Measurements from ENCODE around the gene LRPPRC. TPM values are rescaled to one million over a fixed set of nuclear protein-coding genes. Genes with fewer than 3 reads are reported as not detected.

The LRPPRC gene
- total and polyA plus RNA-seq, 2 donors: 34.8 to 52.7 TPM

- Histone ChIP-seq H3K27me3 (ENCODE audit: control insufficient read depth in 2 of 2, insufficient read depth in 1 of 2, low read length in 1 of 2) (no peaks in the 10 kb centered on the region), H3K4me3 (ENCODE audit: low read length in 2 of 2) (no peak overlapping the region), H3K27ac (ENCODE audit: low read depth in 1 of 2, low read length in 1 of 2) (no peak overlapping the region), H3K36me3 (ENCODE audit: control insufficient read depth in 2 of 2, insufficient read depth in 2 of 2, low read length in 1 of 2) (peaks cover 9 to 31% of the 10 kb centered on the region in 2 donors), H3K9me3 (ENCODE audit: control insufficient read depth in 2 of 2, insufficient read depth in 1 of 2, low read length in 1 of 2) (no peaks in the 10 kb centered on the region), H3K4me1 (ENCODE audit: control insufficient read depth in 2 of 2, insufficient read depth in 2 of 2, low read length in 2 of 2) (no peaks in the 10 kb centered on the region)
- no peak for DNase-seq (ENCODE audit: low read depth in 6 of 9, low spot score in 9 of 9)
- WGBS: over 99% methylated on average over 6 of the region's 6 CpGs
Measured at GRCh38 chr2:43906448-43907109, 89.2 kb downstream of the LRPPRC start.

GRCh38 chr2:43905871-43906270 is 89.9 kb downstream of the LRPPRC start:
- 98% methylated on average over 5 of the region's 5 CpGs for WGBS
- Histone ChIP-seq H3K27ac (ENCODE audit: low read depth in 1 of 2, low read length in 1 of 2) (no peak overlapping the region), H3K4me3 (ENCODE audit: low read length in 2 of 2) (no peak overlapping the region), H3K36me3 (ENCODE audit: control insufficient read depth in 2 of 2, insufficient read depth in 2 of 2, low read length in 1 of 2) (peaks cover 7 to 31% of the 10 kb centered on the region in 2 donors), H3K9me3 (ENCODE audit: control insufficient read depth in 2 of 2, insufficient read depth in 1 of 2, low read length in 1 of 2) (no peaks in the 10 kb centered on the region), H3K27me3 (ENCODE audit: control insufficient read depth in 2 of 2, insufficient read depth in 1 of 2, low read length in 1 of 2) (no peaks in the 10 kb centered on the region), H3K4me1 (ENCODE audit: control insufficient read depth in 2 of 2, insufficient read depth in 2 of 2, low read length in 2 of 2) (no peaks in the 10 kb centered on the region)
- no peak for DNase-seq (ENCODE audit: low read depth in 6 of 9, low spot score in 9 of 9)

- H3K27ac ChIP-seq (ENCODE audit: low read depth in 1 of 2, low read length in 1 of 2): no peak overlapping the region
- H3K9me3 ChIP-seq (ENCODE audit: control insufficient read depth in 2 of 2, insufficient read depth in 1 of 2, low read length in 1 of 2): no peaks in the 10 kb centered on the region
- H3K4me3 ChIP-seq (ENCODE audit: low read length in 2 of 2): no peak overlapping the region
- no peaks in the 10 kb centered on the region for H3K27me3 ChIP-seq (ENCODE audit: control insufficient read depth in 2 of 2, insufficient read depth in 1 of 2, low read length in 1 of 2)
- H3K36me3 ChIP-seq (ENCODE audit: control insufficient read depth in 2 of 2, insufficient read depth in 2 of 2, low read length in 1 of 2): peaks cover 7 to 31% of the 10 kb centered on the region in 2 donors
- H3K4me1 ChIP-seq (ENCODE audit: control insufficient read depth in 2 of 2, insufficient read depth in 2 of 2, low read length in 2 of 2): no peaks in the 10 kb centered on the region
- WGBS: 95% methylated on average over 11 of the region's 11 CpGs
- no peak for DNase-seq (ENCODE audit: low read depth in 6 of 9, low spot score in 9 of 9)
Measured at GRCh38 chr2:43905371-43905803, 90.4 kb downstream of the LRPPRC start.

- Histone ChIP-seq H3K4me1 (ENCODE audit: control insufficient read depth in 2 of 2, insufficient read depth in 2 of 2, low read length in 2 of 2) (no peaks in the 10 kb centered on the region), H3K36me3 (ENCODE audit: control insufficient read depth in 2 of 2, insufficient read depth in 2 of 2, low read length in 1 of 2) (peaks cover 15 to 40% of the 10 kb centered on the region in 2 donors), H3K9me3 (ENCODE audit: control insufficient read depth in 2 of 2, insufficient read depth in 1 of 2, low read length in 1 of 2) (no peaks in the 10 kb centered on the region), H3K27me3 (ENCODE audit: control insufficient read depth in 2 of 2, insufficient read depth in 1 of 2, low read length in 1 of 2) (no peaks in the 10 kb centered on the region), H3K27ac (ENCODE audit: low read depth in 1 of 2, low read length in 1 of 2) (no peak overlapping the region), H3K4me3 (ENCODE audit: low read length in 2 of 2) (no peak overlapping the region)
- no peak for DNase-seq (ENCODE audit: low read depth in 6 of 9, low spot score in 9 of 9)
- 98% methylated on average over 2 of the region's 2 CpGs for WGBS
Measured at GRCh38 chr2:43899589-43899988, 96.2 kb downstream of the LRPPRC start.

- 98% methylated on average over 11 of the region's 11 CpGs for WGBS
- DNase-seq (ENCODE audit: low read depth in 6 of 9, low spot score in 9 of 9): no peak
- peaks cover 17 to 43% of the 10 kb centered on the region in 2 donors for H3K36me3 ChIP-seq (ENCODE audit: control insufficient read depth in 2 of 2, insufficient read depth in 2 of 2, low read length in 1 of 2)
Measured at GRCh38 chr2:43898838-43899346, 96.9 kb downstream of the LRPPRC start.

GRCh38 chr2:43898134-43898837 is 97.5 kb downstream of the LRPPRC start:
- H3K4me1 ChIP-seq (ENCODE audit: control insufficient read depth in 2 of 2, insufficient read depth in 2 of 2, low read length in 2 of 2): no peaks in the 10 kb centered on the region
- H3K9me3 ChIP-seq (ENCODE audit: control insufficient read depth in 2 of 2, insufficient read depth in 1 of 2, low read length in 1 of 2): no peaks in the 10 kb centered on the region
- DNase-seq (ENCODE audit: low read depth in 6 of 9, low spot score in 9 of 9): no peak
- no peaks in the 10 kb centered on the region for H3K27me3 ChIP-seq (ENCODE audit: control insufficient read depth in 2 of 2, insufficient read depth in 1 of 2, low read length in 1 of 2)
- peaks cover 20 to 47% of the 10 kb centered on the region in 2 donors for H3K36me3 ChIP-seq (ENCODE audit: control insufficient read depth in 2 of 2, insufficient read depth in 2 of 2, low read length in 1 of 2)
- 94% methylated on average over 11 of the region's 11 CpGs for WGBS
- no peak overlapping the region for H3K4me3 ChIP-seq (ENCODE audit: low read length in 2 of 2)
- no peak overlapping the region for H3K27ac ChIP-seq (ENCODE audit: low read depth in 1 of 2, low read length in 1 of 2)

More at GRCh38 chr2:43898838-43899346, 96.9 kb downstream of the LRPPRC start:
- no peak overlapping the region for H3K4me3 ChIP-seq (ENCODE audit: low read length in 2 of 2)
- H3K27ac ChIP-seq (ENCODE audit: low read depth in 1 of 2, low read length in 1 of 2): no peak overlapping the region
- no peaks in the 10 kb centered on the region for H3K9me3 ChIP-seq (ENCODE audit: control insufficient read depth in 2 of 2, insufficient read depth in 1 of 2, low read length in 1 of 2)
- H3K4me1 ChIP-seq (ENCODE audit: control insufficient read depth in 2 of 2, insufficient read depth in 2 of 2, low read length in 2 of 2): no peaks in the 10 kb centered on the region
- no peaks in the 10 kb centered on the region for H3K27me3 ChIP-seq (ENCODE audit: control insufficient read depth in 2 of 2, insufficient read depth in 1 of 2, low read length in 1 of 2)

- WGBS: 98% methylated on average over 6 of the region's 6 CpGs
- Histone ChIP-seq H3K9me3 (ENCODE audit: control insufficient read depth in 2 of 2, insufficient read depth in 1 of 2, low read length in 1 of 2) (no peaks in the 10 kb centered on the region), H3K27me3 (ENCODE audit: control insufficient read depth in 2 of 2, insufficient read depth in 1 of 2, low read length in 1 of 2) (no peaks in the 10 kb centered on the region), H3K36me3 (ENCODE audit: control insufficient read depth in 2 of 2, insufficient read depth in 2 of 2, low read length in 1 of 2) (peaks cover 20 to 49% of the 10 kb centered on the region in 2 donors), H3K4me3 (ENCODE audit: low read length in 2 of 2) (no peak overlapping the region), H3K4me1 (ENCODE audit: control insufficient read depth in 2 of 2, insufficient read depth in 2 of 2, low read length in 2 of 2) (no peaks in the 10 kb centered on the region), H3K27ac (ENCODE audit: low read depth in 1 of 2, low read length in 1 of 2) (no peak overlapping the region)
- DNase-seq (ENCODE audit: low read depth in 6 of 9, low spot score in 9 of 9): no peak
Measured at GRCh38 chr2:43897492-43897891, 98.3 kb downstream of the LRPPRC start.

- Histone ChIP-seq H3K27ac (ENCODE audit: low read depth in 1 of 2, low read length in 1 of 2) (no peak overlapping the region), H3K9me3 (ENCODE audit: control insufficient read depth in 2 of 2, insufficient read depth in 1 of 2, low read length in 1 of 2) (no peaks in the 10 kb centered on the region), H3K36me3 (ENCODE audit: control insufficient read depth in 2 of 2, insufficient read depth in 2 of 2, low read length in 1 of 2) (peaks cover 23 to 55% of the 10 kb centered on the region in 2 donors), H3K4me1 (ENCODE audit: control insufficient read depth in 2 of 2, insufficient read depth in 2 of 2, low read length in 2 of 2) (no peaks in the 10 kb centered on the region), H3K27me3 (ENCODE audit: control insufficient read depth in 2 of 2, insufficient read depth in 1 of 2, low read length in 1 of 2) (no peaks in the 10 kb centered on the region), H3K4me3 (ENCODE audit: low read length in 2 of 2) (no peak overlapping the region)
- DNase-seq (ENCODE audit: low read depth in 6 of 9, low spot score in 9 of 9): no peak
- 97% methylated on average over 1 of the region's 1 CpG for WGBS
Measured at GRCh38 chr2:43896906-43897305, 98.9 kb downstream of the LRPPRC start.

- Histone ChIP-seq H3K4me1 (ENCODE audit: control insufficient read depth in 2 of 2, insufficient read depth in 2 of 2, low read length in 2 of 2) (no peaks in the 10 kb centered on the region), H3K4me3 (ENCODE audit: low read length in 2 of 2) (no peak overlapping the region), H3K36me3 (ENCODE audit: control insufficient read depth in 2 of 2, insufficient read depth in 2 of 2, low read length in 1 of 2) (peaks cover 22 to 68% of the 10 kb centered on the region in 2 donors), H3K27ac (ENCODE audit: low read depth in 1 of 2, low read length in 1 of 2) (no peak overlapping the region), H3K27me3 (ENCODE audit: control insufficient read depth in 2 of 2, insufficient read depth in 1 of 2, low read length in 1 of 2) (no peaks in the 10 kb centered on the region), H3K9me3 (ENCODE audit: control insufficient read depth in 2 of 2, insufficient read depth in 1 of 2, low read length in 1 of 2) (no peaks in the 10 kb centered on the region)
- 98% methylated on average over 2 of the region's 2 CpGs for WGBS
- DNase-seq (ENCODE audit: low read depth in 6 of 9, low spot score in 9 of 9): no peak
Measured at GRCh38 chr2:43894743-43895142, 101.0 kb downstream of the LRPPRC start.
